ENCODE results near the gene NIBAN1. TPM values are rescaled to one million over a fixed set of nuclear protein-coding genes. Genes with fewer than 3 reads are reported as not detected.
"Not testable (repeated sequence)": the region's sequence is repeated elsewhere in the genome, so short reads cannot be mapped to it uniquely, and the experiment has no call there.

The NIBAN1 gene
- total and polyA plus RNA-seq, 2 of the 8 experiments (the other 6 are each of a cell fraction or from before 2014, with no cell fraction given): 5.7 to 15.2 TPM

DNA sequence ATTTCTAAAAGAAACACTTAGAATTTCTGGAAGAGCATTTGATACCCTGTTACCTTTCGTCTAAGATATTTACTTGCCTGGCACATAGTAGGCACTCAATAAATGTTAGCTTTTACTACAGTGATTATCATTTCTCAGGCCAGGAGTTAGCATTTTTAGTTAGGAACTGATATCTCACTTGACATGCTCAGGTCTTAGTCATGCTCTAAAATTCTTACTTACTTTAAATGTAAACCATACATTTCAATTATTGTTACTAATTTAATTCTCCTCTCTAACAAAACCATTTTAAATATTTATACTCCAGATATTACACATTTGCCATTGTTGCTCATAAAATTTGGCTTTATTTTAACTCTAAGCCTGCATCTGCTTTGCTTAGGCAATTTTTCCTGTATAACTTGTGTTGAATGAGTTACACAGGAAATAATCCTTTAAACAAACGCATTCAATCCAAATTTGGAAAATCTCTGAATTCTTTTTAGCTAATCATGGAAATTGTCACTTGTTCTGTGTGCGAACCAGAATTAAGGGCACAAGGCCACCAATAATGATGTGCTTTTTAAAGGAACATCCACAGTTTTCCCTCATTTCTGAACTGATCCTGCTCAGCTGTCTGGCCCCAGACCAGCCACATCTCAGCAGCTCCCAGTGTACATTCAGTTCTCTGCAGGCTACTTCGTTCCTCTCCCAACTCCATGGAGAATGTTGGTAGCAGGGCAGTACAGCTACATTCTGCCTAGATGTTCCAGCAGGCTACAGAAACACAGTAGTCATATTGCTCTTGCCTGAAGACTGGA is 15.6 kb downstream of the NIBAN1 start (continued):
- TF ChIP-seq ZNF274 (IDR thresholded peaks at IDR 0.05; ENCODE audit: borderline replicate concordance, extremely low read depth, low read length): no peak
- TF ChIP-seq KDM4A (IDR thresholded peaks at IDR 0.05; ENCODE audit: low read depth, low read length, severe bottlenecking): no peak

DNA sequence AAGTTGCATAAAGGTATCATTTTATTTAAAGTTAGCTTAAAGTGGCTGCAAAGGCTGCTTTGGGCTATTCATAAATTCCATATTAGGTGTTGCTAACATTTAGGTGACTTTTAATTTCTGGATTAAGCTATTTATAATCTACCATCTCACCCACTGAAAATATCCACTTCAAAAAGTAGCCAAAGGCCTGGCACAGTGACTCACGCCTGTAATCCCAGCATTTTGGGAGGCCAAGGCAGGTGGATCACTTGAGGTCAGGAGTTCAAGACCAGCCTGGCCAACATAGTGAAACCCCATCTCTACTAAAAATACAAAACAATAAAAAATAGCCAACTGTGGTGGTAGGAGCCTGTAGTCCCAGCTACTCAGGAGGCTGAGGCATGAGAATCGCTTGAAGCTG is 16.4 kb downstream of the NIBAN1 start:
- 94% methylated on average over 2 of the region's 2 CpGs; no CpG with 5 or more reads in 1 of the 2 experiments for WGBS, 2 experiments (ENCODE audit: extremely low coverage in 1 of 2, insufficient coverage in 1 of 2, insufficient read length in 1 of 2, insufficient replicate concordance in 2 of 2, low coverage in 1 of 2, low lambda C conversion rate in 2 of 2, missing lambda C conversion rate in 1 of 2)
- not testable (repeated sequence) for H4K5ac ChIP-seq (ENCODE audit: insufficient read length, low read depth, low read length)

More for the DNA sequence above, 16.4 kb downstream of the NIBAN1 start:
- H3K9me3 ChIP-seq (ENCODE audit: insufficient read depth in 2 of 2, low read depth in 1 of 2, low read length in 1 of 2); H3K79me1 ChIP-seq (ENCODE audit: low read depth, low read length); H2BK5ac ChIP-seq (ENCODE audit: low read depth, low read length); H2BK120ac ChIP-seq (replicated peaks; ENCODE audit: low read depth, low read length); DNase-seq (ENCODE audit: low read depth in 1 of 2, low spot score in 2 of 2); H3K4me1 ChIP-seq (replicated peaks in 1 of 4; ENCODE audit: control insufficient read depth in 3 of 4, insufficient read depth in 4 of 4, low read length in 3 of 4); H3K23ac ChIP-seq (ENCODE audit: insufficient read length); H3K4ac ChIP-seq (replicated peaks; ENCODE audit: insufficient read length, low read depth, low read length); H3K27me3 ChIP-seq (replicated peaks in 1 of 4; ENCODE audit: control insufficient read depth in 3 of 4, extremely low read depth in 1 of 4, insufficient read depth in 3 of 4, low read length in 3 of 4); H3K56ac ChIP-seq (replicated peaks; ENCODE audit: insufficient read length, low read depth, low read length); H3K23me2 ChIP-seq (ENCODE audit: low read depth, low read length); H4K20me1 ChIP-seq (replicated peaks in 1 of 2; ENCODE audit: control insufficient read depth in 1 of 2, insufficient read depth in 2 of 2, low read length in 2 of 2); H2AK5ac ChIP-seq (ENCODE audit: low read depth, low read length); H3K79me2 ChIP-seq (ENCODE audit: control insufficient read depth in 1 of 2, insufficient read depth in 2 of 2, low read length in 2 of 2); H3K36me3 ChIP-seq (ENCODE audit: control insufficient read depth in 2 of 4, insufficient read depth in 4 of 4, low read length in 3 of 4); H2BK12ac ChIP-seq (ENCODE audit: low read depth, low read length); H3K4me2 ChIP-seq (ENCODE audit: insufficient read depth in 1 of 2, low read depth in 2 of 2, low read length in 2 of 2); H3K18ac ChIP-seq (ENCODE audit: extremely low read depth, low read length); FAIRE-seq; H4K8ac ChIP-seq (ENCODE audit: extremely low read depth, insufficient read depth, low read length); H3K14ac ChIP-seq (ENCODE audit: insufficient read length); H3K4me3 ChIP-seq (ENCODE audit: extremely low read depth in 1 of 4, insufficient read depth in 2 of 4, low read depth in 3 of 4, low read length in 4 of 4); H3K9ac ChIP-seq (replicated peaks in 1 of 4; ENCODE audit: extremely low read depth in 1 of 4, low read depth in 3 of 4, low read length in 3 of 4); H4K91ac ChIP-seq (replicated peaks; ENCODE audit: insufficient read length, low read length); H3K27ac ChIP-seq (ENCODE audit: low read depth, low read length); H2AFZ ChIP-seq (ENCODE audit: low read length); H2BK20ac ChIP-seq (ENCODE audit: low read length); H2BK15ac ChIP-seq (ENCODE audit: low read length): not testable (repeated sequence)
- ChIA-PET CTCF (ENCODE audit: partially characterized antibody) (interaction anchor here (0.7 to 4.4 kb wide), 9 partner anchors 9 to 152 kb away, joined by 3 to 20 read pairs (median 3); no protein-coding TSS in a partner anchor), POLR2A (ENCODE audit: partially characterized antibody) (interaction anchor here (0.6 to 4.0 kb wide), 5 partner anchors 8 to 96 kb away, joined by 3 to 23 read pairs (median 4); partner anchors contain the start of gene NIBAN1)
